Lung (tissue), 12 donors: Measurements from ENCODE around the gene TMEM169. TPM values are rescaled to one million over a fixed set of nuclear protein-coding genes. Genes with fewer than 3 reads are reported as not detected.

Source experiments
- ATAC-seq: fragments of 200-7000 bp; cut with Tn5 transposase; one replicate; pipeline ENCODE4 v1.9.1; 2020; ENCODE audit warnings: moderate number of reproducible peaks; ENCODE audit not compliant: insufficient read depth, low FRiP score
- DNase-seq, 3 donors: peaks; one replicate each; pipeline ENCODE4 v3.0.0-alpha.2; 2013 to 2017
- H3K27ac ChIP-seq, 2 donors: one replicate each; pipeline ENCODE4 v1.5.1; 2013; ENCODE audit warnings: mild to moderate bottlenecking in 2 of 2, moderate library complexity in 2 of 2, control low read depth in 1 of 2, inconsistent platforms in 1 of 2, low read depth in 1 of 2, low read length in 1 of 2
- H3K27me3 ChIP-seq, 3 donors: one replicate each; pipeline ENCODE4 v1.5.1; 2013; ENCODE audit warnings: low read length in 2 of 3; ENCODE audit not compliant: control insufficient read depth in 3 of 3, insufficient read depth in 3 of 3
- H3K36me3 ChIP-seq, 4 donors: one replicate each; pipeline ENCODE4 v1.5.1; 2013; ENCODE audit warnings: low read length in 4 of 4, mild to moderate bottlenecking in 1 of 4, moderate library complexity in 1 of 4; ENCODE audit not compliant: control insufficient read depth in 4 of 4, insufficient read depth in 4 of 4
- H3K4me1 ChIP-seq, 5 donors: one replicate each; pipeline ENCODE4 v1.5.1; 2013; ENCODE audit warnings: low read length in 5 of 5, mild to moderate bottlenecking in 2 of 5, moderate library complexity in 1 of 5; ENCODE audit not compliant: control insufficient read depth in 5 of 5, insufficient read depth in 5 of 5
- H3K4me3 ChIP-seq: one replicate; pipeline ENCODE4 v1.5.1; 2013; ENCODE audit warnings: mild to moderate bottlenecking, control low read depth, moderate library complexity
- H3K9ac ChIP-seq, 2 donors: one replicate each; pipeline ENCODE4 v1.5.1; 2013; ENCODE audit warnings: low read length in 2 of 2, control low read depth in 1 of 2; ENCODE audit not compliant: insufficient read depth in 1 of 2
- H3K9me3 ChIP-seq, 4 donors: one replicate each; pipeline ENCODE4 v1.5.1; 2013; ENCODE audit warnings: low read length in 3 of 4, mild to moderate bottlenecking in 1 of 4, moderate library complexity in 1 of 4; ENCODE audit not compliant: control insufficient read depth in 4 of 4, insufficient read depth in 3 of 4
- CTCF ChIP-seq: IDR thresholded peaks from 2 replicates; pipeline ENCODE4 v1.5.1; 2012; ENCODE audit warnings: mild to moderate bottlenecking; ENCODE audit errors: control extremely low read depth, extremely low read depth
- WGBS, 2 donors: extraction: QIAGEN DNeasy Blood & Tissue Kit; methylation state at CpG; one replicate each; pipeline ENCODE4 v1.1.7; 2013; 5-methylcytosine and 5-hydroxymethylcytosine counted together
- polyA plus RNA-seq, 2 donors: library from polyadenylated mRNA; stranded (reverse); fragments of 200-250 nt; gene quantifications; one replicate each; pipeline ENCODE4 v1.2.1, GENCODE V29; 2013
- total RNA-seq, 2 donors: library from RNA; depleted of rRNA in 1 of 2; stranded (reverse); fragments of >200 nt in 1 of 2; gene quantifications; one replicate each; pipeline ENCODE4 v1.2.1, GENCODE V29; 2014 to 2021
- donor health status: control.
- donor health status: control.
- donor health status: Bipolar disorder and iron deficiency.
- donor health status: healthy.
- donor health status: DM: yes; HTN: yes; CAD: no.

The TMEM169 gene
- total and polyA plus RNA-seq, 4 donors, result 0.14 to 0.67 (median 0.62) TPM

DNA sequence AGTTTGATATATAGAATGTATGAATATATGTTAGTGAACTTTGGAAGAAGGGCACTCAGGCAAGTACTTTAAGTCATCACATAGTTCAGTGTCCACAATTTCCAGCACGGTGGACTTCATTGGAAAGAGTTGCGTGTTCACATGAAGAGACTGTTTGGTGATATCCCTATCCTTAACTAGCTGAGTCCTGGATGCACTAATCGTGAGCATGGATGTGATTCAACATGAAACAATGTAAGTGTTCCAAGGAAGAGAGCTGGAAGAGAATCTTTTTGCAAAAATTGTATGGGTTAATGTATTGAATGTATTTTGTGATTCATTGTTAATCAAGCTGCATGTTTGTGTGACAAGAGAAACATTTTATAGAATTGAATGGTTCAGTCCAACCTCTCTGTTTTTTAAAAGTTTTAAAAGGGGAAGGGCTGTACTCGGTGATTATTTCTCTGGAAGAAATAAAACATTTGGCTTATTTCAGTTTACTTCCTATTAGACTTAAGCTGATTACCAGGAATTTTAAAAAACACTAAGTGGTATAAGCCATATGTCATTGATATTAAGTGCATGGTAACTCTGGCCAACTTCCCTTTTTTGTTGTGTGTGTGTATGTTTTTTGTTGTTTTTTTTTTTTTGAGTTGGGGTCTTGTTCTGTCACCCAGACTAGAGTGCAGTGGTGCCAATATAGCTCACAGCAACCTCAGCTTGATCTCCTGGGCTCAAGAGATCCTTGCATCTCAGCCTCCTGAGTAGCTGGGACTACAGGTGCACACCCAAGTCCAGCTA lies 36.0 kb downstream of the TMEM169 start:
- H3K27ac ChIP-seq, result no peak overlapping the region
- H3K27me3 ChIP-seq, result no peaks in the 10 kb centered on the region
- no peak for TF ChIP-seq CTCF
- peak in 2 of 3 donors; percentile 47 for DNase-seq
- H3K4me3 ChIP-seq, result no peak overlapping the region
- H3K4me1 ChIP-seq, result peaks cover 0 to 29% (median 9%) of the 10 kb centered on the region in 5 donors
- no peak for ATAC-seq
- H3K9ac ChIP-seq, result no peak overlapping the region
- 77 to 79% methylated on average over 4 of the region's 4 CpGs for WGBS, 2 donors
- H3K9me3 ChIP-seq, result no peaks in the 10 kb centered on the region
- peaks cover 31 to 78% (median 59%) of the 10 kb centered on the region in 4 donors for H3K36me3 ChIP-seq

- H3K27me3 ChIP-seq, result no peaks in the 10 kb centered on the region
- 85 to 93% methylated on average over 1 of the region's 1 CpG for WGBS, 2 donors
- H3K9me3 ChIP-seq, result no peaks in the 10 kb centered on the region
- ATAC-seq (no peak), DNase-seq (no peak)
- no peak overlapping the region for H3K4me3 ChIP-seq
- peaks cover 25 to 75% (median 55%) of the 10 kb centered on the region in 4 donors for H3K36me3 ChIP-seq
- H3K9ac ChIP-seq, result no peak overlapping the region
- no peak overlapping the region for H3K27ac ChIP-seq
- H3K4me1 ChIP-seq, result peaks cover 0 to 29% (median 9%) of the 10 kb centered on the region in 5 donors
- no peak for TF ChIP-seq CTCF
Observed at GRCh38 chr2:216118474-216118873, 36.8 kb downstream of the TMEM169 start.

GRCh38 chr2:216119146-216119545 lies 37.4 kb downstream of the TMEM169 start:
- whole genome bisulfite sequencing, 2 donors, result 86 to 89% methylated on average over 2 of the region's 2 CpGs
- no peak overlapping the region for H3K27ac ChIP-seq
- no peaks in the 10 kb centered on the region for H3K9me3 ChIP-seq
- H3K4me1 ChIP-seq, result peaks cover 0 to 27% (median 9%) of the 10 kb centered on the region in 5 donors
- no peak overlapping the region for H3K9ac ChIP-seq
- DNase-seq, result no peak
- ATAC-seq, result no peak
- peaks cover 21 to 74% (median 56%) of the 10 kb centered on the region in 4 donors for H3K36me3 ChIP-seq
- no peak overlapping the region for H3K4me3 ChIP-seq
- no peaks in the 10 kb centered on the region for H3K27me3 ChIP-seq
- no peak for TF ChIP-seq CTCF
